HCT116 (cell line): ENCODE results near the gene MAP3K10. TPM values are rescaled to one million over a fixed set of nuclear protein-coding genes. Genes with fewer than 3 reads are reported as not detected.

Experiments used
- ATAC-seq: fragments of 200-7000 bp; cut with Tn5 transposase; 2 replicates; pipeline ENCODE4 v1.9.1; 2020; ENCODE audit warnings: mild to moderate bottlenecking, moderate library complexity
- BruUV-seq: library from RNA; stranded (reverse); fragments of 400-500 nt; replicated peaks from 2 replicates; lab custom pipeline; 2021; lab: Mats Ljungman, UMichigan
- CTCF ChIA-PET: fragments of 300-600 bp; sonication (Branson Sonifier 250); formaldehyde crosslinking; loops from one replicate; lab custom pipeline; 2021; ENCODE audit warnings: antibody characterized with exemption; lab: Charles Lee
- POLR2A ChIA-PET: fragments of 300-600, 350-600 bp; sonication (Branson Sonifier 250); formaldehyde crosslinking; loops from one replicate; lab custom pipeline; 2021; ENCODE audit warnings: antibody characterized with exemption; lab: Charles Lee
- RAD21 ChIA-PET, 2 experiments: fragments of 300-600 bp; sonication (Branson Sonifier 250); formaldehyde crosslinking; loops; one replicate each; lab custom pipeline; 2023; ENCODE audit warnings: low total read pairs in 2 of 2; ENCODE audit not compliant: uncharacterized antibody in 2 of 2, unreplicated experiment in 2 of 2, low non-redundant PET in 1 of 2; lab: Charles Lee
- DNase-seq: peaks from one replicate; pipeline ENCODE4 v3.0.0-alpha.2; 2010; ENCODE audit warnings: low read depth, low spot score
- H2AFZ ChIP-seq: fragments of 200-600 bp; shearing (Covaris generic), sonication (generic); 2 replicates; pipeline ENCODE4 v1.6.1; 2017; ENCODE audit warnings: low read depth, mixed run types, mixed read lengths, antibody characterized with exemption, low read length; ENCODE audit not compliant: poor library complexity, severe bottlenecking
- H3K27ac ChIP-seq: 2 replicates; pipeline ENCODE4 v1.5.1; 2012; ENCODE audit warnings: low read depth, low read length
- H3K27me3 ChIP-seq: fragments of 200-600 bp; sonication (generic); 2 replicates; pipeline ENCODE4 v1.6.1; 2016; ENCODE audit warnings: mixed run types, low read length, mixed read lengths; ENCODE audit not compliant: insufficient read depth
- H3K36me3 ChIP-seq, 2 experiments: fragments of 200-500 bp in 1 of 2; fragments of 200-600 bp in 1 of 2; sonication (Bioruptor generic) in 1 of 2; sonication (generic) in 1 of 2; 2 replicates each; pipeline versions ENCODE4 v1.5.1 to v1.6.1; 2014 to 2016; ENCODE audit warnings: low read length in 2 of 2, inconsistent platforms in 1 of 2, mixed read lengths in 1 of 2, mixed run types in 1 of 2; ENCODE audit not compliant: insufficient read depth in 2 of 2, control insufficient read depth in 1 of 2
- H3K4me1 ChIP-seq, 2 experiments: fragments of 200-600 bp in 1 of 2; sonication (generic) in 1 of 2; 2 replicates each; pipeline versions ENCODE4 v1.5.1 to v1.6.1; 2012 to 2017; ENCODE audit warnings: low read length in 2 of 2, inconsistent platforms in 1 of 2, mild to moderate bottlenecking in 1 of 2, mixed read lengths in 1 of 2, mixed run types in 1 of 2, moderate library complexity in 1 of 2; ENCODE audit not compliant: insufficient read depth in 2 of 2, control insufficient read depth in 1 of 2
- H3K4me2 ChIP-seq: fragments of 200-600 bp; sonication (generic); 2 replicates; pipeline ENCODE4 v1.6.1; 2017; ENCODE audit warnings: mixed run types, low read length, mixed read lengths
- H3K4me3 ChIP-seq, 2 experiments: fragments of 200-600 bp in 1 of 2; sonication (generic) in 1 of 2; replicated peaks in 1 of 2; 2 replicates each; pipeline ENCODE4 v1.5.1; 2011 to 2016; ENCODE audit warnings: low read length in 2 of 2, control low read depth in 1 of 2, low read depth in 1 of 2, mild to moderate bottlenecking in 1 of 2, mixed read lengths in 1 of 2, mixed run types in 1 of 2
- H3K79me2 ChIP-seq: fragments of 200-600 bp; sonication (generic); 2 replicates; pipeline ENCODE4 v1.6.1; 2017; ENCODE audit warnings: mild to moderate bottlenecking, mixed run types, low read length, moderate library complexity, mixed read lengths; ENCODE audit not compliant: insufficient read depth
- H3K9ac ChIP-seq: fragments of 200-600 bp; sonication (generic); 2 replicates; pipeline ENCODE4 v1.6.1; 2016; ENCODE audit warnings: low read length, mixed read lengths
- H3K9me2 ChIP-seq: fragments of 200-600 bp; sonication (generic), shearing (Covaris generic); 2 replicates; pipeline ENCODE4 v1.6.1; 2017; ENCODE audit warnings: mixed run types, mild to moderate bottlenecking, moderate library complexity; ENCODE audit not compliant: insufficient read depth
- H3K9me3 ChIP-seq, 2 experiments: fragments of 200-500 bp in 1 of 2; fragments of 200-600 bp in 1 of 2; sonication (Bioruptor generic) in 1 of 2; sonication (generic) in 1 of 2; 2 replicates each; pipeline ENCODE4 v1.6.1; 2014 to 2017; ENCODE audit warnings: low read length in 2 of 2, mixed read lengths in 2 of 2, inconsistent platforms in 1 of 2, low read depth in 1 of 2, mild to moderate bottlenecking in 1 of 2, mixed run types in 1 of 2, moderate library complexity in 1 of 2; ENCODE audit not compliant: control insufficient read depth in 1 of 2, insufficient read depth in 1 of 2
- H4K20me1 ChIP-seq: fragments of 200-600 bp; sonication (generic), shearing (Covaris generic); 2 replicates; pipeline ENCODE4 v1.6.1; 2017; ENCODE audit warnings: mixed run types, mild to moderate bottlenecking, moderate library complexity; ENCODE audit not compliant: insufficient read depth
- ATF3 ChIP-seq: IDR thresholded peaks from 2 replicates; pipeline ENCODE4 v1.6.1; 2012
- CTCF ChIP-seq, 3 experiments: fragments of 200-600 bp in 1 of 3; sonication (generic) in 1 of 3; IDR thresholded peaks in 2 of 3; conservative IDR thresholded peaks in 1 of 3; 2 replicates each; pipeline ENCODE4 v1.5.1; 2012 to 2017; ENCODE audit warnings: low read depth in 2 of 3, low read length in 2 of 3, antibody characterized with exemption in 1 of 3, borderline replicate concordance in 1 of 3, control low read depth in 1 of 3, mild to moderate bottlenecking in 1 of 3, mixed read lengths in 1 of 3, mixed run types in 1 of 3, moderate library complexity in 1 of 3; ENCODE audit not compliant: insufficient read depth in 1 of 3
- EGR1 ChIP-seq: IDR thresholded peaks from 2 replicates; pipeline ENCODE4 v1.6.1; 2012; ENCODE audit warnings: low read depth
- ELF1 ChIP-seq: IDR thresholded peaks from 2 replicates; pipeline ENCODE4 v1.6.1; 2012; ENCODE audit warnings: low read depth, borderline replicate concordance
- EZH2phosphoT487 ChIP-seq: fragments of 200-600 bp; IDR thresholded peaks from 2 replicates; pipeline ENCODE4 v1.6.1; 2018; ENCODE audit warnings: antibody characterized with exemption, borderline replicate concordance
- FOSL1 ChIP-seq: IDR thresholded peaks from 2 replicates; pipeline ENCODE4 v1.6.1; 2012; ENCODE audit warnings: low read depth
- JUND ChIP-seq: IDR thresholded peaks from 2 replicates; pipeline ENCODE4 v1.6.1; 2012
- MAX ChIP-seq: IDR thresholded peaks from 2 replicates; pipeline ENCODE4 v1.6.1; 2012
- POLR2A ChIP-seq: IDR thresholded peaks from 2 replicates; pipeline ENCODE4 v1.7.0; 2011; ENCODE audit warnings: borderline replicate concordance; ENCODE audit not compliant: insufficient read depth, insufficient read length; ENCODE audit errors: extremely low read depth
- POLR2AphosphoS5 ChIP-seq: IDR thresholded peaks from 2 replicates; pipeline ENCODE4 v1.6.1; 2011; ENCODE audit warnings: mild to moderate bottlenecking, low read depth, low read length, moderate library complexity
- RAD21 ChIP-seq: IDR thresholded peaks from 2 replicates; pipeline ENCODE4 v1.6.1; 2012; ENCODE audit warnings: low read depth, mild to moderate bottlenecking
- SIN3A ChIP-seq: IDR thresholded peaks from 2 replicates; pipeline ENCODE4 v1.6.1; 2012; ENCODE audit warnings: low read depth
- SRF ChIP-seq: IDR thresholded peaks from 2 replicates; pipeline ENCODE4 v1.6.1; 2012; ENCODE audit warnings: low read depth
- YY1 ChIP-seq: IDR thresholded peaks from 2 replicates; pipeline ENCODE4 v1.6.1; 2011; ENCODE audit warnings: low read length, low read depth, moderate library complexity, mild to moderate bottlenecking; ENCODE audit not compliant: insufficient replicate concordance; ENCODE audit errors: extremely low read depth
- ZBTB33 ChIP-seq: IDR thresholded peaks from 2 replicates; pipeline ENCODE4 v1.6.1; 2011; ENCODE audit warnings: mild to moderate bottlenecking, low read length, moderate library complexity; ENCODE audit not compliant: insufficient replicate concordance; ENCODE audit errors: extremely low read depth
- ZFX ChIP-seq: fragments of 450-650 bp; IDR thresholded peaks from 2 replicates; pipeline ENCODE4 v1.6.1; 2017
- intact Hi-C: fragments of 100-400 bp; cut with micrococcal nuclease; formaldehyde crosslinking; loops from 2 replicates; pipeline ENCODE4 v1.10.0; 2022
- total RNA-seq: library from RNA; stranded (reverse); gene quantifications from one replicate; pipeline ENCODE4 v1.2.1, GENCODE V29; 2021; ENCODE audit not compliant: unreplicated experiment

Gene MAP3K10
- total RNA-seq, 1 experiment from 2014 or later = 17.3 TPM

GRCh38 chr19:40205760-40206159 lies 14.5 kb downstream of the MAP3K10 start (continued):
- TF ChIP-seq CTCF (IDR thresholded peaks at IDR 0.05 in 2 of 3, conservative IDR thresholded peaks at IDR 0.05 in 1 of 3; ENCODE audit: borderline replicate concordance in 1 of 3, insufficient read depth in 1 of 3, low read depth in 2 of 3, low read length in 2 of 3) = no peak
- no peak for TF ChIP-seq EZH2phosphoT487
- no peak for TF ChIP-seq SIN3A
- no peak for TF ChIP-seq EGR1
- TF ChIP-seq POLR2AphosphoS5 = no peak
- no peak for TF ChIP-seq POLR2A
- TF ChIP-seq SRF = no peak
- TF ChIP-seq, all 23 proteins: peak for 0

- Histone ChIP-seq H2AFZ (no peak overlapping the region), H3K4me3 (no peak overlapping the region), H4K20me1 (no peaks in the 10 kb centered on the region), H3K9me2 (no peaks in the 10 kb centered on the region), H3K79me2 (no peaks in the 10 kb centered on the region), H3K27ac (no peak overlapping the region), H3K27me3 (no peaks in the 10 kb centered on the region), H3K4me1 (no peaks in the 10 kb centered on the region), H3K4me2 (no peak overlapping the region), H3K9me3 (no peaks in the 10 kb centered on the region), H3K9ac (no peak overlapping the region), H3K36me3 (no peaks in the 10 kb centered on the region; a peak in 1 of 4 replicates)
- no peak for ATAC-seq
- TF ChIP-seq CTCF (IDR thresholded peaks at IDR 0.05 in 2 of 3, conservative IDR thresholded peaks at IDR 0.05 in 1 of 3; ENCODE audit: borderline replicate concordance in 1 of 3, insufficient read depth in 1 of 3, low read depth in 2 of 3, low read length in 2 of 3) (no peak), JUND (no peak), RAD21 (no peak), MAX (no peak), EZH2phosphoT487 (no peak), ATF3 (no peak), ELF1 (no peak), FOSL1 (no peak), ZBTB33 (no peak), YY1 (no peak), ZFX (no peak)
- BruUV-seq = no TSS peak
- CTCF ChIA-PET = interaction anchor here (1.6 kb wide), 1 partner anchor 43 kb away, joined by 5 read pairs; no protein-coding TSS in a partner anchor
- intact Hi-C loops = no loop called here
- POLR2A ChIA-PET = no interaction called here
- RAD21 ChIA-PET = no interaction called here
- DNase-seq = no peak
Observed at GRCh38 chr19:40208602-40209001, 17.4 kb downstream of the MAP3K10 start.
